WTC11 (cell line): Measurements from ENCODE around the gene ZDHHC11. TPM values are rescaled to one million over a fixed set of nuclear protein-coding genes. Genes with fewer than 3 reads are reported as not detected.
"Not testable (repeated sequence)": the region's sequence is repeated elsewhere in the genome, so short reads cannot be mapped to it uniquely, and the experiment has no call there.

Source experiments
- ATAC-seq: fragments of 200-7000 bp; cut with Tn5 transposase; 2 replicates; pipeline ENCODE4 v1.10.0; 2021; ENCODE audit warnings: mild to moderate bottlenecking, moderate library complexity
- CTCF ChIA-PET: fragments of 300-600 bp; sonication (Branson Sonifier 250); formaldehyde crosslinking; loops from one replicate; lab custom pipeline; 2021; ENCODE audit warnings: antibody characterized with exemption; lab: Charles Lee
- POLR2A ChIA-PET: fragments of 350-600 bp; sonication (Branson Sonifier 250); formaldehyde crosslinking; loops from one replicate; lab custom pipeline; 2021; ENCODE audit warnings: antibody characterized with exemption; lab: Charles Lee
- DNase-seq: peaks from one replicate; pipeline ENCODE4 v3.0.0; 2021; ENCODE audit warnings: low spot score
- H3K27ac Mint-ChIP-seq: 2 replicates; pipeline ENCODE4 v1.8.0; 2021; ENCODE audit warnings: mixed read lengths
- H3K27me3 Mint-ChIP-seq: 2 replicates; pipeline ENCODE4 v1.8.0; 2021; ENCODE audit warnings: low read depth, mild to moderate bottlenecking, moderate library complexity, mixed read lengths
- H3K36me3 Mint-ChIP-seq: 2 replicates; pipeline ENCODE4 v1.8.0; 2021; ENCODE audit warnings: mixed read lengths
- H3K4me1 Mint-ChIP-seq: 2 replicates; pipeline ENCODE4 v1.8.0; 2022; ENCODE audit warnings: mixed read lengths
- H3K4me3 Mint-ChIP-seq: 2 replicates; pipeline ENCODE4 v1.8.0; 2021; ENCODE audit warnings: mild to moderate bottlenecking, moderate library complexity, mixed read lengths
- H3K9me3 Mint-ChIP-seq: 2 replicates; pipeline ENCODE4 v1.8.0; 2021; ENCODE audit warnings: mixed read lengths
- CREM ChIP-seq: sonication (generic); formaldehyde crosslinking; IDR thresholded peaks from 2 replicates; pipeline ENCODE4 v1.8.1; 2022; ENCODE audit warnings: mild to moderate bottlenecking, missing genetic modification reagents, moderate library complexity
- EMX1 ChIP-seq: fragments of 250-450 bp; sonication (Bioruptor Pico); IDR thresholded peaks from 2 replicates; pipeline ENCODE4 v1.8.0; 2021; ENCODE audit warnings: mild to moderate bottlenecking
- JUN ChIP-seq: sonication (generic); formaldehyde crosslinking; IDR thresholded peaks from 2 replicates; pipeline ENCODE4 v1.8.0; 2023; ENCODE audit warnings: mild to moderate bottlenecking, missing genetic modification reagents
- KAT7 ChIP-seq: sonication (generic); formaldehyde crosslinking; IDR thresholded peaks from 2 replicates; pipeline ENCODE4 v1.8.1; 2023; ENCODE audit warnings: missing genetic modification reagents, mild to moderate bottlenecking, borderline replicate concordance
- NFE2L1 ChIP-seq: sonication (generic); formaldehyde crosslinking; IDR thresholded peaks from 2 replicates; pipeline ENCODE4 v1.8.1; 2023; ENCODE audit warnings: missing genetic modification reagents
- SMAD3 ChIP-seq: sonication (generic); formaldehyde crosslinking; IDR thresholded peaks from 2 replicates; pipeline ENCODE4 v1.8.0; 2022; ENCODE audit warnings: missing genetic modification reagents, mild to moderate bottlenecking, borderline replicate concordance
- SMAD4 ChIP-seq: sonication (generic); formaldehyde crosslinking; IDR thresholded peaks from 2 replicates; pipeline ENCODE4 v1.8.0; 2022; ENCODE audit warnings: mild to moderate bottlenecking, missing genetic modification reagents
- ZNF138 ChIP-seq: sonication (generic); formaldehyde crosslinking; conservative IDR thresholded peaks from 2 replicates; pipeline ENCODE4 v1.8.1; 2022; ENCODE audit warnings: mild to moderate bottlenecking, moderate library complexity, missing genetic modification reagents
- ZNF219 ChIP-seq: sonication (generic); formaldehyde crosslinking; IDR thresholded peaks from 2 replicates; pipeline ENCODE4 v1.8.0; 2023; ENCODE audit warnings: missing genetic modification reagents, mild to moderate bottlenecking, borderline replicate concordance
- ZNF281 ChIP-seq: sonication (generic); formaldehyde crosslinking; IDR thresholded peaks from 2 replicates; pipeline ENCODE4 v1.8.0; 2023; ENCODE audit warnings: mild to moderate bottlenecking, missing genetic modification reagents
- total RNA-seq: library from RNA; stranded (reverse); gene quantifications from 3 replicates; pipeline ENCODE4 v1.2.3, GENCODE V29; 2021

The ZDHHC11 gene
- total RNA-seq, 1 experiment from 2014 or later: 21.4 TPM

- H3K27ac Mint-ChIP-seq, CTCF ChIA-PET, DNase-seq, POLR2A ChIA-PET, H3K36me3 Mint-ChIP-seq, H3K4me3 Mint-ChIP-seq, ATAC-seq, H3K9me3 Mint-ChIP-seq, H3K4me1 Mint-ChIP-seq, H3K27me3 Mint-ChIP-seq: not testable (repeated sequence)
Measured at GRCh38 chr5:772547-772890, 78.3 kb downstream of the ZDHHC11 start.

GRCh38 chr5:771841-772546 lies 78.8 kb downstream of the ZDHHC11 start:
- DNase-seq, H3K27me3 Mint-ChIP-seq, H3K27ac Mint-ChIP-seq, H3K4me3 Mint-ChIP-seq, ATAC-seq, H3K9me3 Mint-ChIP-seq, CTCF ChIA-PET, H3K36me3 Mint-ChIP-seq, POLR2A ChIA-PET, H3K4me1 Mint-ChIP-seq: not testable (repeated sequence)

- CTCF ChIA-PET, H3K36me3 Mint-ChIP-seq, POLR2A ChIA-PET, H3K4me1 Mint-ChIP-seq, H3K4me3 Mint-ChIP-seq, DNase-seq, H3K27ac Mint-ChIP-seq, ATAC-seq, H3K27me3 Mint-ChIP-seq, H3K9me3 Mint-ChIP-seq: not testable (repeated sequence)
Measured at GRCh38 chr5:771087-771781, 79.6 kb downstream of the ZDHHC11 start.

GRCh38 chr5:770585-770984 lies 80.2 kb downstream of the ZDHHC11 start:
- POLR2A ChIA-PET, CTCF ChIA-PET, H3K36me3 Mint-ChIP-seq: not testable (repeated sequence)

GRCh38 chr5:769485-770145 lies 81.2 kb downstream of the ZDHHC11 start:
- H3K4me1 Mint-ChIP-seq, CTCF ChIA-PET, H3K36me3 Mint-ChIP-seq, H3K27ac Mint-ChIP-seq, H3K27me3 Mint-ChIP-seq, DNase-seq, ATAC-seq, POLR2A ChIA-PET, H3K4me3 Mint-ChIP-seq: not testable (repeated sequence)
- peaks cover 11% of the 10 kb centered on the region for H3K9me3 Mint-ChIP-seq

More at GRCh38 chr5:770585-770984, 80.2 kb downstream of the ZDHHC11 start:
- not testable (repeated sequence) for DNase-seq, ATAC-seq, H3K27ac Mint-ChIP-seq, H3K4me3 Mint-ChIP-seq, H3K27me3 Mint-ChIP-seq, H3K9me3 Mint-ChIP-seq, H3K4me1 Mint-ChIP-seq

- no peak for ATAC-seq
- TF ChIP-seq SMAD4 (CRISPR knock-in tag): no peak
- TF ChIP-seq NFE2L1: no peak
- no peak for TF ChIP-seq SMAD3 (CRISPR knock-in tag)
- TF ChIP-seq JUN: no peak
- no peak for TF ChIP-seq CREM (CRISPR knock-in tag)
- TF ChIP-seq ZNF138 (CRISPR knock-in tag): no peak
- TF ChIP-seq ZNF281 (CRISPR knock-in tag): no peak
- TF ChIP-seq EMX1 (CRISPR knock-in tag): no peak
- no peak for TF ChIP-seq ZNF219 (CRISPR knock-in tag)
- no peak for TF ChIP-seq KAT7 (CRISPR knock-in tag)
- H3K4me1 Mint-ChIP-seq: 0 out of 2 replicates have a peak, but pooled peaks cover 2% of the 10 kb centered on the region
- CTCF ChIA-PET: interaction anchor here (0.9 kb wide), 2 partner anchors 9 to 111 kb away, joined by 3 read pairs; no protein-coding TSS in a partner anchor
- peaks cover 22% of the 10 kb centered on the region for H3K9me3 Mint-ChIP-seq
- POLR2A ChIA-PET: no interaction called here
- H3K27me3 Mint-ChIP-seq: 0 out of 2 replicates have a peak, but pooled peaks cover 2% of the 10 kb centered on the region
- H3K36me3 Mint-ChIP-seq: peaks cover 18% of the 10 kb centered on the region
- DNase-seq: no peak
- no peak overlapping the region for H3K27ac Mint-ChIP-seq
- H3K4me3 Mint-ChIP-seq: no peak overlapping the region
Measured at GRCh38 chr5:766666-767431, 83.9 kb downstream of the ZDHHC11 start.
